ENCODE results near the gene EMCN. TPM values are rescaled to one million over a fixed set of nuclear protein-coding genes. Genes with fewer than 3 reads are reported as not detected.
"Not testable (repeated sequence)": the region's sequence is repeated elsewhere in the genome, so short reads cannot be mapped to it uniquely, and the experiment has no call there.

Gene EMCN
- total and polyA plus RNA-seq, 8 donors, result 34.4 to 46.1 (median 38.3) TPM

DNA sequence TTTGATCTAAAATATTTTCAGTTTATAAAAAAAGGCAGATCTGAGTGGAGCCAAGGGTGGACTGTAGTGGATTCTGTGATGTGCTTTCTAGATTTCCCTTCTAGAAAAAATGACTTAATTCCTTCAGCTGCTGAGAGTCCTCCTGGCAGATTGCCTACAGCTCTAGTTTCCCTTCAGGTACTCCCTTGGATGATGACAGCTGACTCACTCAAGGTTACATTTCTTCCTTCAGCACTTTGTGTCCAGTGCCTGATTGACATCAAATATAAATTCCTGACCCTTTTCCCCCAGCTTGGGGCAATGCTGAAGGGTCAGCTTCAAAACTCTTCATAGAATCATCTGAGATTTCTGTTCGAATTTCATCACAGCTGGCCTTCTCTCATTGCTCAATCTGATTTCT is 161.7 kb downstream of the EMCN start:
- Histone ChIP-seq H3K27ac (no peak overlapping the region), H3K36me3 (no peaks in the 10 kb centered on the region), H3K27me3 (no peaks in the 10 kb centered on the region), H3K4me3 (no peak overlapping the region), H3K9me3 (peaks cover 0 to 11% of the 10 kb centered on the region in 2 donors), H3K4me1 (no peaks in the 10 kb centered on the region)
- ATAC-seq (no peak), DNase-seq (no peak)
- intact Hi-C loops (cut with DNase I), result no loop called here
- TF ChIP-seq, protein P1, sequence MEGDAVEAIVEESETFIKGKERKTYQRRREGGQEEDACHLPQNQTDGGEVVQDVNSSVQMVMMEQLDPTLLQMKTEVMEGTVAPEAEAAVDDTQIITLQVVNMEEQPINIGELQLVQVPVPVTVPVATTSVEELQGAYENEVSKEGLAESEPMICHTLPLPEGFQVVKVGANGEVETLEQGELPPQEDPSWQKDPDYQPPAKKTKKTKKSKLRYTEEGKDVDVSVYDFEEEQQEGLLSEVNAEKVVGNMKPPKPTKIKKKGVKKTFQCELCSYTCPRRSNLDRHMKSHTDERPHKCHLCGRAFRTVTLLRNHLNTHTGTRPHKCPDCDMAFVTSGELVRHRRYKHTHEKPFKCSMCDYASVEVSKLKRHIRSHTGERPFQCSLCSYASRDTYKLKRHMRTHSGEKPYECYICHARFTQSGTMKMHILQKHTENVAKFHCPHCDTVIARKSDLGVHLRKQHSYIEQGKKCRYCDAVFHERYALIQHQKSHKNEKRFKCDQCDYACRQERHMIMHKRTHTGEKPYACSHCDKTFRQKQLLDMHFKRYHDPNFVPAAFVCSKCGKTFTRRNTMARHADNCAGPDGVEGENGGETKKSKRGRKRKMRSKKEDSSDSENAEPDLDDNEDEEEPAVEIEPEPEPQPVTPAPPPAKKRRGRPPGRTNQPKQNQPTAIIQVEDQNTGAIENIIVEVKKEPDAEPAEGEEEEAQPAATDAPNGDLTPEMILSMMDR (IDR thresholded peaks at IDR 0.05), result no peak

DNA sequence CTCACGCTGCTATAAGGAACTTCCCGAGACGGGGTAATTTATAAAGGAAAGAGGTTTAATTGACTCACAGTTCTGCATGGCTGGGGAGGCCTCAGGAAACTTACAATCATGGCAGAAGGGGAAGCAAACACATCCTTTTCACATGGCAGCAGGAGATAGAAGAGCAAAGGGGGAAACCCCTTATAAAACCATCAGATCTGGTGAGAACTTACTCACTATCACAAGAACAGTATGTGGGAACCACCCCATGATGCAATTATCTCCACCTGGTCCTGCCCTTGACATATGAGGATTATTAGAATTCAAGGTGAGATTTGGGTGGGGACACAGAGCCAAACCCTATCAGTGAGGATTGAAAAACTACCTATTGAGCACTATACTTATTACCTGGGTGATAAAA is 165.5 kb downstream of the EMCN start:
- intact Hi-C loops (cut with DNase I); H3K4me3 ChIP-seq; H3K9me3 ChIP-seq; H3K4me1 ChIP-seq; DNase-seq; H3K36me3 ChIP-seq; H3K27ac ChIP-seq; ATAC-seq; H3K27me3 ChIP-seq: not testable (repeated sequence)

DNA sequence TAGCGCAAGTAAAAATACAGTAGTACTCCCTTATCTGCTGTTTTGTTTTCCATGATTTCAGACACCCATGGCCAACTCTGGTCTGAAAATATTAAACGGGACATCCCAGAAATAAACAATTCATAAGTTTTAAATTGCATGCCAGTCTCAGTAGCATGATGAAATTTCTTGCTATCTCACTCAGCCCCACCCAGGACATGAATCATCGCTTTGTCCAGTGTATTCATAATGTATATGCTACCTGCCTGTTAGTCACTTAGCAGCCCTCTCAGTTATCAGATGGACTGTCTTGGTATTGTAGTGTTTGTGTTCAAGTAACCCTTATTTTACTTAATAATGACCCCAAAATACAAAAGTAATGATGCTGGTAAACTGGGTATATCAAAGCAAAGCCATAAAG is 169.3 kb downstream of the EMCN start:
- ATAC-seq (no peak), DNase-seq (no peak)
- Histone ChIP-seq H3K4me3 (no peak overlapping the region), H3K36me3 (no peaks in the 10 kb centered on the region), H3K9me3 (peaks cover 0 to 3% of the 10 kb centered on the region in 2 donors), H3K27ac (no peak overlapping the region), H3K4me1 (no peaks in the 10 kb centered on the region), H3K27me3 (no peaks in the 10 kb centered on the region)
- intact Hi-C loops (cut with DNase I), result no loop called here
- TF ChIP-seq, protein P1 (IDR thresholded peaks at IDR 0.05), result no peak

DNA sequence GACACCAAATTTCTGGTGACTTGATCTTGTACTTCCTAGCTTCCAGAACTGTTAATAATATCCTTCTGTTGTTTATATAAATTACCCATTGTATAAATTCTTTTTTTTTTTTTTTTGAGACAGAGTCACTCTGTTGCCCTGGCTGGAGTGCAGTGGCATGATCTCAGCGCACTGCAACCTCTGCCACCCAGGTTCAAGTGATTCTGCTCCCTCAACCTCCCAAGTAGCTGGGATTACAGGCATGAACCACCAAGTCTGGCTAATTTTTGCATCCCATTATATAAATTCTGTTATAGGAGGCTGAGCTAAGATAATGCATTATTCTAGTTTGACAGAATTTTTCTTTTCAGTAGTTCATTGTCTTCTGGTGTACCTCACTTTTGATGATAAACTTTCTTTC is 170.6 kb downstream of the EMCN start:
- no peak overlapping the region for H3K4me3 ChIP-seq
- intact Hi-C loops (cut with DNase I), result no loop called here
- TF ChIP-seq, protein P1 (IDR thresholded peaks at IDR 0.05), result no peak
- no peaks in the 10 kb centered on the region for H3K4me1 ChIP-seq
- no peaks in the 10 kb centered on the region for H3K27me3 ChIP-seq
- H3K9me3 ChIP-seq, result peaks cover 0 to 3% of the 10 kb centered on the region in 2 donors
- DNase-seq (peak in 1 of 4 donors; percentile 4), ATAC-seq (no peak)
- no peaks in the 10 kb centered on the region for H3K36me3 ChIP-seq
- no peak overlapping the region for H3K27ac ChIP-seq

DNA sequence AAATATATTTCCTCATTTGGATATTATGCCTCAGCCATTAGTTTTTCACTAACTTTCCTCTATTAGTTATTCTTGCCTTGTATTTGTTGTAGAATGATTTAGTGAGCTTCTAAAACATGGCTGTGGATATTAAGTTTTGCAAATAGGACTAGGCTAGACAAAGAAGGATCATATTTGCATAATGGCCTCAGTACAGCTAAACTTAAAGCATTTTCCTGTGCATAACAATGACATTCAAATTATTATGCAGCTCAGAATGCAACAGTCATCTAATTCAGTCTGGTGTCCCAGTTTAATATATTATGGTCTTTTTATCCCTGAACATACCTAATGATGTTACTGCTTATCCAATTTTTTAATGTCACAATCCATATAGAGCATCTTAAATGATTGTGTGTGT is 172.2 kb downstream of the EMCN start:
- no peak for DNase-seq
- Histone ChIP-seq H3K4me3 (no peak overlapping the region), H3K27ac (no peak overlapping the region), H3K9me3 (no peaks in the 10 kb centered on the region), H3K27me3 (no peaks in the 10 kb centered on the region), H3K4me1 (no peaks in the 10 kb centered on the region), H3K36me3 (no peaks in the 10 kb centered on the region)
- intact Hi-C loops (cut with DNase I), result no loop called here
- no peak for ATAC-seq
- TF ChIP-seq, protein P1 (IDR thresholded peaks at IDR 0.05), result no peak
